NOMO-1 treated with DMSO at 0.1 percent for 48 hours (cell line): Measurements from ENCODE around the gene TMEM239.
"Not testable (repeated sequence)": the region's sequence is repeated elsewhere in the genome, so short reads cannot be mapped to it uniquely, and the experiment has no call there.

Experiments
- DNase-seq: peaks from one replicate; lab custom pipeline; 2025; ENCODE audit not compliant: unreplicated experiment; lab: John Stamatoyannopoulos, UW

TMEM239 gene

DNA sequence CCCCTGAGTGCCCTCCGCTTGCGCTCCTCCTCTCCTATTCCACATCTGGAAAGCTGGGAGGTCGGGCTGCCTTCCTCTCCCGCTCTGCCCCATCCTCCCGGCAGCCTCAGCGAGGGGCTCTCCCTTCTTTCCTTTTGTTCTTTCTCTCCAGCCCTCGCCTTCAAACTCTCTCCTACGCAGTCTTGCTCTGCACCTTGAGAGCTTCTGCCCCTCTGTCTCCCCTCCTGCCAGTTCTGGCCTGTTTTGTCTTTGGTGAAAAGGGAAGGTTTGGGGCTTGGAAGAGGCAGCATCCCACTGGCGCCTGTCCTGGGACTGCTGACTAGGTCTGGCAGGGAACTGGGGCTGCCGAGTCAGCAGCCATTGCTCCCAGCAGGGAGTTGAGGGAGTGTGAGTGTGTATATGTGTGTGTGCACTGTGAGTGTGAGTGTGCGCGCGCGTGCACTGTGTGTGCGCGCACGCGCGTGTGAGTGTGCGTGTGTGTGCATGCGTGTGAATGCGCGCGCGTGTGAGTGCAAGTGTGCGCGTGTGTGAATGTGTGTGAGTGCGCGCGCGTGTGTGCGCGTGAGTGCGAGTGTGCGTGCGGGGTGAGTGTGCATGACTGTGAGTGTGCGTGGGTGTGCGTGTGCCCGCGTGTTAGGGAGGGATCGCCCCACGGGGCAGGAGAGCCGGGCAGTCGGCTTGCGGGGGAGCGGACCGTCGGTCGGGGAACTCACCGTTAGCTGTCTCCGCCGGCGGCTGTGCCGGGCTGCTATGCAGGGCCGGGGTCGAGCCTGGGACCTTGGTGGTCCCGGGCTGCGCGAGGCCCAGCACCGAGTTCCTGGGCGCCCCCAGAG, 16.3 kb upstream of the TMEM239 start:
- no peak for DNase-seq

GRCh38 chr20:2800521-2801285, 15.5 kb upstream of the TMEM239 start, which contains the start of gene CPXM1:
Gene CPXM1, minus strand, starts transcription at chr20:2800627. Its CDS starts 55 bp downstream, at chr20:2800572.
- DNase-seq: peak; percentile 60

DNA sequence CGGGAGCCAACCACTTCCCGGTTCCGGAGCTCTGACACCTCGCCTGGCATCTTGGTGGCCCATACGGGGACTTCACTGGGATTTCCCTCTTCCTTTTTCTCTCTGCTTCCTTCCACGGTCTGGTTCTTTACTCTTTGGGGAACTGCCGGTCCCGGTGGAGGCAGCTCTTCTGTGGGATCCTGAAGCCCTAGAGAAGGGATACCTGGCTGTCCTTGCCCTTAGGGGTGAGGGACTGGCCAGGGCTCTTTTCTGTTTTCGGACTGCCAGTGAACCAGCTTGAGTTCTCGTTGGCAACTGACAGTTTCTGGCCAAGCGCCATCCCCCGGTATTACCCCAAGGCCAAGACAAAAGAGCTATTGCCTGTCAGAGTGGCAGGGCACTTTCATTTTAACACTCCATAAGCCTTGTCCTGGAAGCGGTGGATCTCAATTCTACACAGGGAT, 14.9 kb upstream of the TMEM239 start:
- DNase-seq: no peak

GRCh38 chr20:2804041-2804828, 11.9 kb upstream of the TMEM239 start:
- DNase-seq: no peak

DNA sequence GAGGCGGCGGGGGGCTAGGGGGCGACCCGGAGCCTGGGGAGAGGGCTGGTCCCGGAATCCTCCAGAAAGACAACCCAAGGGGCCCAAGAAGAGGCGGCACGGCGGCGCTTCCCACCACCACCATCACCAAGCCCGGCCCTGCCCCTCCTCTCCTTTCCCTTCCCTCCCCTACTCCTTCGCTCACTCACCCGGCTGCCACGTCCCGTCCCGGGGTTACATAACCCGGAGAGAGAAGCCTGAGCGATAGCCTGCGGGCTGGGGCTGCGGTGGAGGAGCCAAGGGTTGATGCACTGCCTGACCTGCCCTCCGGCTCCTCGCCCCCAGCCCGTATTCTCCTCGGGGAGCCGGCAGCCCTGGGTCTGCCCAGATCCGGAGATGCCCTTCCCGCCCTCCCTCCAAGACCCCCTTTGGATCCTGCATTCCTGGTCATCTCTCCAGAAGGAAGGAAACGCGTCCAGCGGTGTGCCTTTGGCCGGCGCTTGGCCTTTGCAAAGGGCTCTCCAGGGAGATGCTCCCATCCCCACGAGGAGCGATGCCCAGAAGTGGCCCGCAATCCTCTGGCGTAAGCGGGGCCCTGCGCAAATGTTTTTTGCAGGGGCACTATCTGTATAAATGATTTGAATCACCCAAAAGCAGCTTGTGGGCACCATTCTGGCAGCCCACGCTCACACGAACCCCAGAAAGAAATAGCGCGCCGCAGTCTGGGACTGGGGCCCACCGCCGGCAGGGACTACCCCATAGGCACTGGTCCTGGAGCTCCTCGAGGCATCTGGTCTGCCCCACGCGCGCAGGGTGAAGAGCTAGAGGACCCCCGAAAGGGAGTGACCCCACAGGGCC, 11.1 kb upstream of the TMEM239 start:
- DNase-seq: no peak

DNA sequence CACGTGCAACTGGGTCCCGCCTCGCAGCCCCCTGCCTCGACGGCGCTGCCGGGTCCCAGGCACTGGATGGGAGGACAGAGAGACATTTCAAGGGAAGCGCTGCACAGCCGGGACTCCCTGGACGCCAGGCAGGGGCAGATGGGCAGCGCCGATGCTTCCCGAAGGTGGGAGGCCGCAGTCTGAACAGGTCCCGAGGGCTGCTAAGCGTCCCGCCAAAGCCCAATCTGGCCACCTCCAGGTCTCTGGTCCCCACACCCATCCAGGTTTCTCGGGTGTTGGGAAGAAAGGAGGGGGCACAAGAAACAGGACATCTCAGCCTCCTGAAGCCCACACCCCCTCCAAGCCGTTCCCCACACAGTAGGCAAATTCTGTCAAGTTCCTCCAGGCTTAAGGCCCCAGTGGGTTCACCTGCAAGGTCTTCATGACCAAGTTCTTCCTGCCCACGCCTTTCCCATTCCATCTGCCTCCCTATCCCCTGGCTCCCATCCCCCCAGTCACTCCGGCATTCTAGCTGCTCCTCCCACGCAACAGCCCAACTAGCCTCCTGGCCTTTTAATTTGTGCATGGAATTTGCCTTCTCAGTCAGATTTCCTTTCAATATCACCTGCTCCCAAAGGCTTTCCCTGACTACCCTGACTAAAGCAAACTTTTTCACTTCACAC, 10.3 kb upstream of the TMEM239 start:
- DNase-seq: no peak

DNA sequence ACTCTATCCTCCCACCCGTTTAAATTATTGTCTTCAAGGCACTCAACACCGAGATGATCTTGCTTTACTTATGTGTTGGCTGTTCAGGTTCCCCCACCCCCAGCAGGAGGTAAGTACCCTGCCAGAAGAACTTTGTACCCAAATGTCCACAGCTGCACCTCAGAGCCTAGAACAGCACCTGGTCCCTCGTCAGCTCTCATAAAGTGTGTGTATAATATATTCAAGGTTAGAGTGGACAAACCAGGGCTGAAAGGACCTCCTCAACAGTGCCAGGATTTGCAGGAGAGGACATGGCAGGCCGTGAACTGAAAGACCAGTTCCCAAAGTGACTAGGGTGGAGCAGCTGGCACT, 9.8 kb upstream of the TMEM239 start:
- DNase-seq: no peak

DNA sequence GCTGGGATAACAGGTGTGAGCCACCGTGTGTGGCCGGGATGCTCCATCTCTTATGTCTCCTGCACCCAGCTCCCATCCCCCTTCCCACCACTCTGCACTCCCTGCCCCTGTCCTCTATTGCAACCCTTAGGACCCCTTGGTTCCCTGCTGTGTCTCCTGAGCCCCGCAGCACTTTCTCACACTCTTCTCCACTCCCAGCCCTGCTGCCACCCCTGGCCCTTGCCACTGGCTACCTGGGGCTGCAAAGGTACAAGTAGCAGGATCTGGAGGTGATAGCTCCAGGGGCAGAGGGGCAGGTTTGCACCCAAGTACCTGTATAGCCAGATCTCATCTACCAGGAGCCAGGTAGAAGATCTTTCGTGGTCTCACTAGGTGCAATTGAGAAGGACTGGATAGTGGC, 9.1 kb upstream of the TMEM239 start:
- DNase-seq: no peak

DNA sequence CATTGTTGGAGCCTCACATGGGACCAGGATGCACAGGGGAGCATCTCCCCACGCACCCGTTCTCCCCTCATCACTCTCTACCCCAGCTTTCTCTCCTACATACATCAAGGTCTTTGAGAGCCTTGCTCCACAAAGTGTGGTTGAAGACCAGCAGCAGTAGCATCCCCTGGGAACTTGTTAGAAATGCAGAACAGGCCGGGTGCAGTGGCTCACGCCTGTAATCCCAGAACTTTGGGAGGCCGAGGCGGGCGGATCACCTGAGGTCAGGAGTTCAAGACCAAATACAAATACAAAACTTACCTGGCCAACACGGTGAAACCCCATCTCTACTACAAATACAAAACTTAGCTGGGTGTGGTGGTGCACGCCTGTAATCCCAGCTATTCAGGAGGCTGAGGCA, 8.2 kb upstream of the TMEM239 start:
- DNase-seq: not testable (repeated sequence)

DNA sequence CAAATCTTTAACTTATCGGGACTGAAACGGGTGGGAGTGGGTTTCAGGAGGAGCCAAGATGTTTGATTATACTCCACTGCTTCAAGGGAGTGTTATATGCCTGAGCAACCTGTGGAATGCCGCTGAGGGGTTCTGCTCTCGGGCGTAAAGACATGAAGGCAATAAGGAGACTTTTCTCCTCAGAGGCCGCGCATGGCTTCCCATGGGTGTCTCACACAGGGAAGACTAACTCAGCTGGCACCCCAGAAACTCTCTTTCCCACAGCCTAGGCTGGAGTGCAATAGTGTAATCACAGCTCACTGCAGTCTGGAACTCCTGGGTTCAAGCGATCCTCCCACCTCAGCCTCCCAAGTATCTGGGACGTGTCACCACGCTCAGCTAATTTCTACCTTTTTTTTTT, 6.5 kb upstream of the TMEM239 start:
- DNase-seq: no peak

- DNase-seq: no peak
Measured at GRCh38 chr20:2812189-2812588, 4.0 kb upstream of the TMEM239 start.

DNA sequence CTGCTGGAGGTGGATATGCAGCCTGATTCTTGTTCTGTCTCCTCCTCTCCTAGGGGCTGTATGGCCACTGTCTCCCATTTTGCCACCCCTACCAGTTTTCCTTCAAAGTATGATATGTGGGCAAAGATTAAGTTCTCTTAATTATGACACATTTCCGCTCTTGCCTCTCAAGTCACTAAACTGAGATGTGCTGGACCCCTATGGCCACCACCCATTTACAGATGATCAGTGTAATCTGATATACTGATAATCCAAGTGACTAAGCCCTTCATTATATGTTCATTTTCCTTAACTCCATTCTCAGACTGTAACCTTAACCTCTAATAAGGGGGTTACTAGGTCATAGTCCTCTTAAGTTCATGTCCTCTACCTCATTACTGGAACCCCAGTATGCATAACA, 2.1 kb upstream of the TMEM239 start:
- DNase-seq: no peak

GRCh38 chr20:2814587-2815051, 1.5 kb upstream of the TMEM239 start, which contains the start of gene C20orf141:
Gene C20orf141, plus strand, starts transcription at chr20:2814987. Its CDS starts 198 bp downstream, at chr20:2815185.
- no peak for DNase-seq

DNA sequence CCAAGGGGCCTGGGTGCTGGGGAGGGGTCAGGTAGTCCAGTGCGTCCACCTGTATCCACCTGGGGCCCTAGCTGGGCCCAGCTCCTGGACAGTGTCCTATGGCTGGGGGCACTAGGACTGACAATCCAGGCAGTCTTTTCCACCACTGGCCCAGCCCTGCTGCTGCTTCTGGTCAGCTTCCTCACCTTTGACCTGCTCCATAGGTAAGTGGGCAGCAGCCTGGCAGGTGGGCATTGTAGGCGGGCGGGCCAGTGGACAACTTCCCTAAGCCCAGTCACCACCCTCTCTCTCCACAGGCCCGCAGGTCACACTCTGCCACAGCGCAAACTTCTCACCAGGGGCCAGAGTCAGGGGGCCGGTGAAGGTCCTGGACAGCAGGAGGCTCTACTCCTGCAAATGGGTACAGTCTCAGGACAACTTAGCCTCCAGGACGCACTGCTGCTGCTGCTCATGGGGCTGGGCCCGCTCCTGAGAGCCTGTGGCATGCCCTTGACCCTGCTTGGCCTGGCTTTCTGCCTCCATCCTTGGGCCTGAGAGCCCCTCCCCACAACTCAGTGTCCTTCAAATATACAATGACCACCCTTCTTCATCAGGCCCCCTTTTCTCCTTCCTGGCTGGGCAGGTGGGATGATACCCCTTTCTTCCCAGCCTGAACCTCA, 793 bp upstream of the TMEM239 start:
- DNase-seq: no peak

- no peak for DNase-seq
Measured at GRCh38 chr20:2816583-2817340, 598 bp downstream of the TMEM239 start.

GRCh38 chr20:2817341-2817726, 1.2 kb downstream of the TMEM239 start:
- DNase-seq: no peak

- no peak for DNase-seq
Measured at GRCh38 chr20:2817891-2818595, 1.9 kb downstream of the TMEM239 start.
